Suprapubic skin (tissue), 4 donors: Measurements from ENCODE around the gene TCP10L. TPM values are rescaled to one million over a fixed set of nuclear protein-coding genes. Genes with fewer than 3 reads are reported as not detected.

Source experiments
- DNase-seq, 2 donors: peaks; one replicate each; pipeline ENCODE4 v3.0.0-alpha.2; 2019; ENCODE audit warnings: low spot score in 2 of 2
- H3K27ac ChIP-seq: fragments of 200-600 bp; sonication (generic); one replicate; pipeline ENCODE4 v1.5.1; 2019
- H3K27me3 ChIP-seq: fragments of 200-600 bp; sonication (generic); one replicate; pipeline ENCODE4 v1.5.1; 2019
- H3K36me3 ChIP-seq: fragments of 200-600 bp; sonication (generic); one replicate; pipeline ENCODE4 v1.5.1; 2019
- H3K4me1 ChIP-seq: fragments of 200-600 bp; sonication (generic); one replicate; pipeline ENCODE4 v1.5.1; 2019
- H3K4me3 ChIP-seq: fragments of 200-600 bp; sonication (generic); one replicate; pipeline ENCODE4 v1.5.1; 2019; ENCODE audit warnings: mild to moderate bottlenecking
- H3K9me3 ChIP-seq: fragments of 200-600 bp; sonication (generic); one replicate; pipeline ENCODE4 v1.5.1; 2019
- CTCF ChIP-seq, 2 donors: fragments of 200-600 bp in 1 of 2; fragments of 450-650 bp in 1 of 2; sonication (generic) in 1 of 2; IDR thresholded peaks; one replicate each; pipeline ENCODE4 v1.5.1; 2016 to 2019; ENCODE audit warnings: antibody characterized with exemption in 2 of 2, mild to moderate bottlenecking in 1 of 2, moderate library complexity in 1 of 2
- EP300 ChIP-seq: sonication (generic); formaldehyde crosslinking; IDR thresholded peaks from one replicate; pipeline ENCODE4 v1.6.1; 2017; ENCODE audit warnings: antibody characterized with exemption
- POLR2A ChIP-seq, 2 donors: fragments of 450-650 bp; IDR thresholded peaks; one replicate each; pipeline ENCODE4 v1.6.1; 2017; ENCODE audit warnings: antibody characterized with exemption in 2 of 2, mild to moderate bottlenecking in 2 of 2, moderate library complexity in 2 of 2
- POLR2AphosphoS5 ChIP-seq, 3 donors: sonication (generic); formaldehyde crosslinking; IDR thresholded peaks; one replicate each; pipeline ENCODE4 v1.6.1; 2017; ENCODE audit warnings: antibody characterized with exemption in 3 of 3
- WGBS: methylation state at CpG from one replicate; pipeline ENCODE4 v1.1.5; 2018; 5-methylcytosine and 5-hydroxymethylcytosine counted together
- total RNA-seq, 4 donors: library from RNA; depleted of rRNA; stranded (reverse); fragments of >200 nt; gene quantifications; one replicate each; pipeline ENCODE4 v1.1.0, GENCODE V29; 2016

Gene TCP10L
- total RNA-seq, 4 donors from 2014 or later = 2.2 TPM; not detected in 3

GRCh38 chr21:32578107-32578691 lies 7.1 kb downstream of the TCP10L start:
- Histone ChIP-seq H3K27ac (no peak overlapping the region), H3K4me3 (no peak overlapping the region), H3K4me1 (peaks cover under 1% of the 10 kb centered on the region), H3K9me3 (no peaks in the 10 kb centered on the region), H3K27me3 (peaks cover 2% of the 10 kb centered on the region), H3K36me3 (no peaks in the 10 kb centered on the region)
- 49% methylated on average over 14 of the region's 15 CpGs for WGBS
- TF ChIP-seq CTCF (IDR thresholded peaks at IDR 0.05) (peak in 1 of 2 donors; percentile 13), POLR2A (IDR thresholded peaks at IDR 0.05) (no peak)
- DNase-seq = no peak

- H3K4me3 ChIP-seq = no peak overlapping the region
- peaks cover 2% of the 10 kb centered on the region for H3K27me3 ChIP-seq
- WGBS = 95% methylated on average over 11 of the region's 11 CpGs
- peak in 1 of 2 donors; percentile 56 for DNase-seq
- TF ChIP-seq POLR2A (IDR thresholded peaks at IDR 0.05) (no peak), CTCF (IDR thresholded peaks at IDR 0.05) (no peak), EP300 (no peak)
- peaks cover 7% of the 10 kb centered on the region for H3K4me1 ChIP-seq
- no peaks in the 10 kb centered on the region for H3K36me3 ChIP-seq
- no peaks in the 10 kb centered on the region for H3K9me3 ChIP-seq
- no peak overlapping the region for H3K27ac ChIP-seq
Observed at GRCh38 chr21:32576011-32576410, 9.3 kb downstream of the TCP10L start.

- Histone ChIP-seq H3K9me3 (no peaks in the 10 kb centered on the region), H3K36me3 (no peaks in the 10 kb centered on the region), H3K27ac (no peak overlapping the region), H3K4me3 (no peak overlapping the region), H3K27me3 (peaks cover 2% of the 10 kb centered on the region), H3K4me1 (peaks cover 7% of the 10 kb centered on the region)
- WGBS = 85% methylated on average over 22 of the region's 26 CpGs
- peak in 1 of 2 donors; percentile 41 for DNase-seq
- TF ChIP-seq CTCF (IDR thresholded peaks at IDR 0.05) (no peak), POLR2AphosphoS5 (IDR thresholded peaks at IDR 0.05) (no peak), EP300 (no peak), POLR2A (IDR thresholded peaks at IDR 0.05) (no peak)
Observed at GRCh38 chr21:32574946-32575925, 10.1 kb downstream of the TCP10L start.

- peak overlapping the region; percentile 25 for H3K4me3 ChIP-seq
- peaks cover 23% of the 10 kb centered on the region for H3K4me1 ChIP-seq
- no peak for TF ChIP-seq CTCF (IDR thresholded peaks at IDR 0.05)
- no peak for TF ChIP-seq EP300
- no peak for TF ChIP-seq POLR2AphosphoS5 (IDR thresholded peaks at IDR 0.05)
- TF ChIP-seq POLR2A (IDR thresholded peaks at IDR 0.05) = no peak
- WGBS = 42% methylated on average over 21 of the region's 25 CpGs
- no peaks in the 10 kb centered on the region for H3K36me3 ChIP-seq
- peak in 1 of 2 donors; percentile 77 for DNase-seq
- H3K27me3 ChIP-seq = peaks cover 2% of the 10 kb centered on the region
- no peaks in the 10 kb centered on the region for H3K9me3 ChIP-seq
- peak overlapping the region; percentile 30 for H3K27ac ChIP-seq
Observed at GRCh38 chr21:32572574-32573420, 12.5 kb downstream of the TCP10L start.
